ENCODE data around the gene AKNA.
"Not testable (repeated sequence)": the region's sequence is repeated elsewhere in the genome, so short reads cannot be mapped to it uniquely, and the experiment has no call there.

AKNA gene

DNA sequence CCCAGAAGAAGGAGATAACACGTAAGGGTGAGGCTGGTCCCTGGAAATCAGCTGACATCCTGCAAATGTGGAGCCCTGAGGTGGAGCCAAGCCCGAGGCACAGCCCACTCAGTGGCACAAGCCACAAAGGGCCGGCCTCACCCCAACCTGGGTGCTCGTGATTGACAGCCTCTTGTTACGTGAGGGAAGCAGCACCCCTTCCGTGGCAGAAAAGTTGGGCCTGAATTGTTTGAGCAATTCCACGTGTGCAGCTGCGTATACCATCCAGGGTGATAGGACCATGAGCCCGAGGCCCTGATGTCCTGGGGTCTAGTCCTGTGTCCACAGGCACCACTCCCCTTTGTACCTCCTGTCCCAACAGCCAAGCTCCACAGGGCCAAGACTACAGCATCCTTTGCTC, 53.3 kb downstream of the AKNA start:
- no peak for DNase-seq

DNA sequence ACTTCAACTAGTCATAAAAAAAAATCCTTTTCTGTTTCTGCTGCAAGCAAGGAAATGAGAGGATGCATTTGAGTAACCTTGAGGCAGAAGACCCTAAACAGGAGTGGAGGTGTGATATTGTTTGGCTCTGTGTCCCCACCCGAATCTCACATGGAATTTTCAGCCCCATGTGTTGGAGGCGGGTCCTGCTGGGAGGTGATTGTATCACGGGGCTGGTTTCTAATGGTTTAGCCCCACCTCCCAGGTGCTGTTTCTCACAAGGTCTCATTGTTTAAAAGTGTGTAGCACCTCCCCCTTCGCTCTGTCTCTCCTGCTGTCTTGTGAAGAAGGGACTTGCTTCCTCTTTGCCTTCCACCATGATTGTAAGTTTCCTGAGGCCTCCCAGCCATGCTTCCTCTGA, 54.1 kb downstream of the AKNA start:
- DNase-seq: not testable (repeated sequence)

DNA sequence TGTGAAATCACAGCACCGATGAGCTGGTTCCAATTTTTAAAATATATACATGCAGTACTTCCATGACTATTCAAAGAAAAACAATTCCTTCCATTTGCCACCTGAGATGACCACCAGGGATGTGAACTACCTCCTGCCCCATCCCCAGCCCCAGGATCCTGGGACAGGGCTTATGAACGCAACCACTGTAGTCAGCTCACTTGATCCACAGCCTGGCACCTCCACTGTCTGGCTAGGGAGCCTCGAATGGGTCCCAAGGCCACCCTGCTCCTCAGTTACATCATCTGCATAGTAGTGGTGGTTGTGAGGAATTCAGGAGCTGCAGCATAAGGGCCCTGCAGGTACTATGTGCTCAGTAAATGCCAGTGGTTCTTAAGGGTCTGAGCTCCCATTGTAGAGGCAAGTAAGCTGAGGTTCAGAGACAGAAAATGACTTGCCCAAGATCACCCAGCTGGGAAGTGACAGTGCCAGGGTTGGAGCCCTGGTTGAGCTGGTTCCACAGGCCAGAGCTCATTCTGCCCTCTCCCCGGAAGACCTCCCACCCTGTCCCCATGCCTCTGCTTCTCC, 55.2 kb downstream of the AKNA start:
- DNase-seq: not testable (repeated sequence)

DNA sequence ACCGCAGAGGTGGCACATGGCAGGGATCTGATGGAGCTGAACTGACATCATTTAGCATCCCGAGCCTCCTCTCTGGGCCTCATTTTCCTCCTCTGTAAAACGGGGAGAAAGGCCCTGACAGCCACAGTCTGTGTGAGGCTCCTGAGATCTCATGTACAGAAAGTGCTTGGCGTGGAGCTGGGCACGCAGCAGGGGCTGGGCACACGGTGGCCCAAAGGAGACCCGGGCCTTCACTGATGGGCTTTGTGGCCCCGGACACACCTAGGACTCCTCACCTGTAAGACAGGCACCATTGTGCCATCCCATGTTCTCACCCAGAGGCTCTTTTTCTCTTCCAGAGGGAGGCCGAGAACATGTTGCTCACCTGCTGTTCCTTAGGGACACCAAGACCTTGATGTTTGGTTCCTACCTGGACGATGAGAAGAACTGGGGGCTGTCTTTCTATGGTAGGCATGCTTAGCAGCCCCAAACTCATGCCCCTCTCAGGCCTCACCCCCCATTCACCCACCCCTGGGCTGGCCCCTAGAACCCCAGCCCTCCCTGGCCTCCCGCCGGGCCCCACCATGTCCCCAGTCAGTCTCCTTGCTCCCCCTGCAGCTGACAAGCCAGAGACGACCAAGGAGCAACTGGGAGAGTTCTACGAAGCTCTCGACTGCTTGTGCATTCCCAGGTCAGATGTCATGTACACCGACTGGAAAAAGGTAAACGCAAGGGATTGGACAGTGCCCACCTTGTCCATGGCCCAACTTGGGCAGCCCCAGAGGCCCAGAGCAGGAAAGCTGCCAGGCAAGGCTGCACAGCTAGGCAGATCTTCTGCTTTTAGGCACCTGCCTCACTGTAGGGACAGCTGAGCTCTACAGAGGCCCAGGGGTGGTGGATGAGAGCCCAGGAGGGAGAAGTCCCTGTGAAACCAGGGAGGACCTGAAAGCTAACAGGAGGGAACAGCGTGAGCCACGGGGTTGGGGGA, 56.3 kb downstream of the AKNA start:
- DNase-seq: not testable (repeated sequence)

DNA sequence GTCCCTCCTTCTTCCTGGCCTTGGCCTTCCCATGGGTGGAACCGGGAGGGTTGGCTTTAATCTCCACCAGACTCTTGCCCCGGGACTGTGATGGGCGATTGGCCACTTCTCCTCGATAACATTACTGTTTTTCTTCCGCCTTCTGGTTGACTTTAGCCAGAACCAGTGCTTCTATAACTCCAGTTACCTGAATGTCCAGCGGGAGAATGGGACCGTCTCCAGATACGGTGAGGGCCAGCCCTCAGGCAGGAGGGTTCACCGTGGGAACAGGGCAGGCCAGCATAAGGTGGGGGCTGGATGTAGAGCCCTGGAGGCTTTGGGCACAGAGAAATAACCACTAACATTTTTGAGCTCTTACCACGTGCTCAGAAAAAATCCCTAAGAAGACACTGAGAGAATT, 57.1 kb downstream of the AKNA start:
- no peak for DNase-seq

DNA sequence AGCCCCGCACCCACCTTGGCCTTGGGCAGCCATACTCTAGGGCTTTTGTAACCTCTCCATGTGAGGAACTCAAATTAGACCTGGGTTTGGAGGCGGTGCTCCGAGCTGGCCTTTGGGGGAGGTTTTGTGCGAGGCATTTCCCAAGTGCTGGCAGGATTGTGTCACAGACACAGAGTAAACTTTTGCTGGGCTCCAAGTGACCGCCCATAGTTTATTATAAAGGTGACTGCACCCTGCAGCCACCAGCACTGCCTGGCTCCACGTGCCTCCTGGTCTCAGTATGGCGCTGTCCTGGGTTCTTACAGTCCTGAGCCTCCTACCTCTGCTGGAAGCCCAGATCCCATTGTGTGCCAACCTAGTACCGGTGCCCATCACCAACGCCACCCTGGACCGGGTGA, 58.2 kb downstream of the AKNA start, which contains the start of gene ORM2:
Gene ORM2 (plus strand): TSS at position 245 of the 398 bp plus-strand sequence. CDS start 36 bp downstream, at position 281.
- not testable (repeated sequence) for DNase-seq

DNA sequence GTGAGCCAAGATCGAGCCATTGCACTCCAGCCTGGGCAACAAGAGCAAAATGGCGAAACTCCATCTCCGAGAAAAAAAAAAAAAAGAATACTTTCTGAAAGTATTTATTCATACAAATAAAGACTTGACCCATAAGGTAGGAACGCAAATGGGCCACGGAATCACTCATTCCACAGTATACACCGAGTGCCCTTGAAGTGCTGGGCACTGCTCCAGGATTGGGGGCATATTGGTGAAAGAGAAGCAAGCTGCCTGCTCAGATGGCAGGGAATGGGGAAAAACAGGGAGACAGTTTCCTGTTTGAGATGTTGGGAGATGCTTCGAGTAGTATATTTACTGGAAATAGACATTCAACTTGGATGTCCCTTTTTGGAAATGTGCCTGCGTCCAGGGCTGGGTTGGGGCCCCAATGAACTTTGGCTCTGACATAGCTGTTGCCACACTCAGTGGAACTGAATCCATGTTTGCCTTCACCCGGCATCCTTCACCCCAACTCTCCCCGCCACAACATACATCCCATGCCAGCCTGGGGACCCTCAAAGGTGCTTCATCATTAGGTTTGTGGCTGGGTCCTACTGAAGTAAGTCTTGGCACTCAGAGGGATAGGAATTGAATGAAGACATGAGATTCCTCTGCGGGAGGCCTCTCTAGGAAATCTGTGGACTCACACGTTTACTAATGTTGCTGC, 58.7 kb downstream of the AKNA start:
- DNase-seq: not testable (repeated sequence)

DNA sequence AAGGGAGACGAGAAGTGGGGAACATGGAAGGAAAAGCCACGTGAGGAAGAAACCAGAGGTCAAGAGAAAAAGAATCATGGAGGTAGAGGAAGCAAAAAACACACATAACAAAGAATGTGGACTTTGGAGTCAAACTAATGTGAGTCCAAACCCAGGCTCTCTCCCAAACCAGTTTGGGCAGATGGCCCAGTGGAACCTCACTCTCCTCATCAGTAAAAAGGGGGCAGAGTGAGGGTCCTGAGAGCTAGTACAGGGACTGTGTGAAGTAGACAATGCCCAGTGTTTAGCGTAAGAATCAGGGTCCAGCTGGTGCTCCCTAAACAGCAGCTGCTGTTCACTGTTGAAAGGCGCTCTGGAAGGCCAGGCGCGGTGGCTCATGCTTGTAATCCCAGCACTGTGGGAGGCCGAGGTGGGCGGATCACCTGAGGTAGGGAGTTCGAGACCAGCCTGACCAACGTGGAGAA, 59.4 kb downstream of the AKNA start:
- DNase-seq: not testable (repeated sequence)

DNA sequence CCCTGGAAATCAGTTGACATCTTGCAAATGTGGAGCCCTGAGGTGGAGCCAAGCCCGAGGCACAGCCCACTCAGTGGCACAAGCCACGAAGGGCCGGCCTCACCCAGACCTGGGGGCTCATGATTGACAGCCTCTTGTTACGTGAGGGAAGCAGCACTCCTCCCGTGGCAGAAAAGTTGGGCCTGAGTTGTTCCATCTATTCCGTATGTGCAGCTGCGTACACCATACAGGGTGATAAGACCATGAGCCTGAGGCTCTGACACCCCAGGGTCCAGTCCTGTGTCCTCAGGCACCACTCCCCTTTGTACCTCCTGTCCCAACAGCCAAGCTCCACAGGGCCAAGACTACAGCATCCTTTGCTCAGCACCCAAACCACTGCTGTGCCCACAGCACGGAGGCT, 60.0 kb downstream of the AKNA start:
- no peak for DNase-seq

DNA sequence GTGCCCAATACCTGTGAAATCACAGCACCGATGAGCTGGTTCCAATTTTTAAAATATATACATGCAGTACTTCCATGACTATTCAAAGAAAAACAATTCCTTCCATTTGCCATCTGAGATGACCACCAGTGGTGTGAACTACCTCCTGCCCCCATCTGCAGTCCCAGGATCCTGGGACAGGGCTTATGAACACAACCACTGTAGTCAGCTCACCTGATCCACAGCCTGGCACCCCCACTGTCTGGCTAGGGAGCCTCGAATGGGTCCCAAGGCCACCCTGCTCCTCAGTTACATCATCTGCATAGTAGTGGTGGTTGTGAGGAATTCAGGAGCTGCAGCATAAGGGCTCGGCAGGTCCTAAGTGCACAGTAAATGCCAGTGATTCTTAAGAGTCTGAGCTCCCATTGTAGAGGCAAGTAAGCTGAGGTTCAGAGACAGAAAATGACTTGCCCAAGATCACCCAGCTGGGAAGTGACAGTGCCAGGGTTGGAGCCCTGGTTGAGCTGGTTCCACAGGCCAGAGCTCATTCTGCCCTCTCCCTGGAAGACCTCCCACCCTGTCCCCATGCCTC, 62.0 kb downstream of the AKNA start:
- not testable (repeated sequence) for DNase-seq

DNA sequence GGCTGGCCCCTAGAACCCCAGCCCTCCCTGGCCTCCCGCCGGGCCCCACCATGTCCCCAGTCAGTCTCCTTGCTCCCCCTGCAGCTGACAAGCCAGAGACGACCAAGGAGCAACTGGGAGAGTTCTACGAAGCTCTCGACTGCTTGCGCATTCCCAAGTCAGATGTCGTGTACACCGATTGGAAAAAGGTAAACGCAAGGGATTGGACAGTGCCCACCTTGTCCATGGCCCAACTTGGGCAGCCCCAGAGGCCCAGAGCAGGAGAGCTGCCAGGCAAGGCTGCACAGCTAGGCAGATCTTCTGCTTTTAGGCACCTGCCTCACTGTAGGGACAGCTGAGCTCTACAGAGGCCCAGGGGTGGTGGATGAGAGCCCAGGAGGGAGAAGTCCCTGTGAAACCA, 62.8 kb downstream of the AKNA start:
- DNase-seq: not testable (repeated sequence)

DNA sequence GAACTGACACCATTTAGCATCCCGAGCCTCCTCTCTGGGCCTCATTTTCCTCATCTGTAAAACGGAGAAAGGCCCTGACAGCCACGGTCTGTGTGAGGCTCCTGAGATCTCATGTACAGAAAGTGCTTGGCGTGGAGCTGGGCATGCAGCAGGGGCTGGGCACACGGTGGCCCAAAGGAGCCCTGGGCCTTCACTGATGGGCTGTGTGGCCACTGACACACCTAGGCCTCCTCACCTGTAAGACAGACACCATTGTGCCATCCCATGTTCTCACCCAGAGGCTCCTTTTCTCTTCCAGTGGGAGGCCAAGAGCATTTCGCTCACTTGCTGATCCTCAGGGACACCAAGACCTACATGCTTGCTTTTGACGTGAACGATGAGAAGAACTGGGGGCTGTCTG, 63.3 kb downstream of the AKNA start:
- no peak for DNase-seq

DNA sequence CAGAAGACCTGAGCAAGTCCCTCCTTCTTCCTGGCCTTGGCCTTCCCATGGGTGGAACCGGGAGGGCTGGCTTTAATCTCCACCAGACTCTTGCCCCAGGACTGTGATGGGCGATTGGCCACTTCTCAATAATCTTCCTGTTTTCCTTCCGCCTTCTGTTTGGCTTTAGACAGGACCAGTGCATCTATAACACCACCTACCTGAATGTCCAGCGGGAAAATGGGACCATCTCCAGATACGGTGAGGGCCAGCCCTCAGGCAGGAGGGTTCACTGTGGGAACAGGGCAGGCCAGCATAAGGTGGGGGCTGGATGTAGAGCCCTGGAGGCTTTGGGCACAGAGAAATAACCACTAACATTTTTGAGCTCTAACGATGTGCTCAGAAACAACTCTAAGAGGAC, 63.9 kb downstream of the AKNA start:
- DNase-seq: not testable (repeated sequence)

DNA sequence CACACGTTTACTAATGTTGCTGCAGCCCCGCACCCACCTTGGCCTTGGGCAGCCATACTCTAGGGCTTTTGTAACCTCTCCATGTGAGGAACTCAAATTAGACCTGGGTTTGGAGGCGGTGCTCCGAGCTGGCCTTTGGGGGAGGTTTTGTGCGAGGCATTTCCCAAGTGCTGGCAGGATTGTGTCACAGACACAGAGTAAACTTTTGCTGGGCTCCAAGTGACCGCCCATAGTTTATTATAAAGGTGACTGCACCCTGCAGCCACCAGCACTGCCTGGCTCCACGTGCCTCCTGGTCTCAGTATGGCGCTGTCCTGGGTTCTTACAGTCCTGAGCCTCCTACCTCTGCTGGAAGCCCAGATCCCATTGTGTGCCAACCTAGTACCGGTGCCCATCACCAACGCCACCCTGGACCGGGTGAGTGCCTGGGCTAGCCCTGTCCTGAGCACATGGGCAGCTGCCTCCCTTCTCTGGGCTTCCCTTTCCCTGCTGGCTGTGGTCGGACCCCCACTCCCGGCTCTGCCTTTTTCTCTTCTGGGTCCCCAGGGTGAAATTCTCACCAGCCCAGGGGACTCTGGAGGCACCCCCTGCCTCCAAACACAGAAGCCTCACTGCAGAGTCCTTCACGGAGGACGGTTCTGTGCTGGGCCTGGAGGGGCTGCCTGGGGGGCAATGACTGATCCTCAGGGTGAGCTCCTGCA, 64.8 kb downstream of the AKNA start, which contains the start of gene ORM1:
Gene ORM1 (plus strand): TSS at position 268 of the 701 bp plus-strand sequence. CDS start 36 bp downstream, at position 304.
- DNase-seq: not testable (repeated sequence)

DNA sequence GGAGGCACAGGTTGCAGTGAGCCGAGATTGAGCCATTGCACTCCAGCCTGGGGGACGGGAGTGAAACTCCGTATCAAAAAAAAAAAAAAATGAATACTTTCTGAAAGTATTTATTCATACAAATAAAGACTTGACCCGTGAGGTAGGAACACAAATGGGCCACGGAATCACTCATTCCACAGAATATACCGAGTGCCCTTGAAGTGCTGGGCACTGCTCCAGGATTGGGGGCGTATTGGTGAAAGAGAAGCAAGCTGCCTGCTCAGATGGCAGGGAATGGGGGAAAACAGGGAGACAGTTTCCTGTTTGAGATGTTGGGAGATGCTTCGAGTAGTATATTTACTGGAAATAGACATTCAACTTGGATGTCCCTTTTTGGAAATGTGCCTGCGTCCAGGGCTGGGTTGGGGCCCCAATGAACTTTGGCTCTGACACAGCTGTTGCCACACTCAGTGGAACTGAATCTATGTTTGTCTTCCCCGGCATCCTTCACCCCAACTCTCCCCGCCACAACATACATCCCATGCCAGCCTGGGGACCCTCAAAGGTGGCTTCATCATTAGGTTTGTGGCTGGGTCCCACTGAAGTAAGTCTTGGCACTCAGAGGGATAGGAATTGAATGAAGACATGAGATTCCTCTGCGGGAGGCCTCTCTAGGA, 65.5 kb downstream of the AKNA start:
- not testable (repeated sequence) for DNase-seq

DNA sequence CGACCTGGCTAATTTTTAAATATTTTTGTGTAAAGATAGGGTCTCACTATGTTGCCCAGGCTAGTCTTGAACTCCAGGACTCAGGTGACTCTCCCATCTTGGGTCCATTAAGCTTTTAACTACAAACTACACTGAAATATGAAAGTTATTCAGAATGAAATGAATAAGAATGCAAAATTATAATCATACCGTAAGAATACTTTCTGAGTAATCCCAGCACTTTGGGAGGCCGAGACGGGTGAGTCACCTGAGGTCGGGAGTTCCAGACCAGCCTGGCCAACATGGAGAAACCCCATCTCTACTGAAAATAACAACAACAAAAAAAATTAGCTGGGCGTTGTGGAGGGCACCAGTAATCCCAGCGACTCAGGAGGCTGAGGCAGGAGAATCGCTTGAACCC, 66.0 kb downstream of the AKNA start:
- no peak for DNase-seq

DNA sequence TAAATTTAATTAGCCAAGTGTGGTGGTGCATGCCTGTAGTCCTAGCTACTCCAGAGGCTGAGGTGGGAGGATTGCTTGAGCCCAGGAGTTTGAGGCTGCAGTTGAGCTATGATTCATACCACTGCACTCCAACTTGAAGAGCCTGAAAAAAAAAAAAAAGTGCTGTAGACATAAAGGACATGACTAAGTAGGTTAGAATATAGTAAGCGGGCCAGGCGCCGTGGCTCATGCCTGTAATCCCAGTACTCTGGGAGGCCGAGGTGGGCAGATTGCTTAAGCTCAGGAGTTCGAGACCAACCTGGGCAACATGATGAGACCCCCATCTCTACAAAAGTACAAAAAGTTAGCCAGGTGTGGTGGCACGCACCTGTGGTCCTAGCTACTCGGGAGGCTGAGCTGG, 67.1 kb downstream of the AKNA start:
- not testable (repeated sequence) for DNase-seq

DNA sequence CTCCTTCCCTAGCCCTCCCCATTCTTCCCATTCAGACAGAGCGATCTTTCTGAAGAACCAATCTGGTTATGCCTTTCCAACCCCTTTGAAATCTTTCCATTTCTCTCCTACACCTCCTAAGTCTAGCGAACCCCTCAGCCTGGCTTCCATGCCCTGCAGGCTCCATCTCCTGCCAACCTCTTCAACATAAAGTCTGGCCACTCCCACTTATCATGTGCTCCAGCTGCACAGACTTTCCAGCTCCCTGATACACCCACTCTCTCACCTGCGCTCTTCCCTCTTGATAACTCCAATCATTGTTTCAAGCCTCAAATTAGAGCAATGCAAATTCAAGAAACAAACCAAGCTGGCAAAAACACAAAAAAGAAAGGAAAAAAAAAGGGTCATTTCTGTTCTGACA, 68.6 kb downstream of the AKNA start:
- no peak for DNase-seq

DNA sequence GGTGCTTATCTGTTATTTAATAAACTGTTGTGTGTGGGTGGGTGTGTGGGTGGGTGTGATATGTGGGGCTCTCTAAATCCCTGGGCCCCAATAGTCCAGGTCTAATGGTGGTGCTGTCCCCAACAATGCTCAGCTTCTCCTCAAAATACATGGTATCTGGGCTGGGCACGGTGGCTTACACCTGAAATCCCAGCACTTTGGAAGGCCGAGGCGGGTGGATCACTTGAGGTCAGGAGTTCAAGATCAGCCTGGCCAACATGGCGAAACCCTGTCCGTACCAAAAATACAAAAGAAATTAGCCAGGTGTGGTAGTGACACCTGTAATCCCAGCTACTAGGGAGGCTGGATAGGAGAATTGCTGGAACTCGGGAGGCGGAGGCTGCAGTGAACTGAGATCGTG, 69.4 kb downstream of the AKNA start:
- no peak for DNase-seq

DNA sequence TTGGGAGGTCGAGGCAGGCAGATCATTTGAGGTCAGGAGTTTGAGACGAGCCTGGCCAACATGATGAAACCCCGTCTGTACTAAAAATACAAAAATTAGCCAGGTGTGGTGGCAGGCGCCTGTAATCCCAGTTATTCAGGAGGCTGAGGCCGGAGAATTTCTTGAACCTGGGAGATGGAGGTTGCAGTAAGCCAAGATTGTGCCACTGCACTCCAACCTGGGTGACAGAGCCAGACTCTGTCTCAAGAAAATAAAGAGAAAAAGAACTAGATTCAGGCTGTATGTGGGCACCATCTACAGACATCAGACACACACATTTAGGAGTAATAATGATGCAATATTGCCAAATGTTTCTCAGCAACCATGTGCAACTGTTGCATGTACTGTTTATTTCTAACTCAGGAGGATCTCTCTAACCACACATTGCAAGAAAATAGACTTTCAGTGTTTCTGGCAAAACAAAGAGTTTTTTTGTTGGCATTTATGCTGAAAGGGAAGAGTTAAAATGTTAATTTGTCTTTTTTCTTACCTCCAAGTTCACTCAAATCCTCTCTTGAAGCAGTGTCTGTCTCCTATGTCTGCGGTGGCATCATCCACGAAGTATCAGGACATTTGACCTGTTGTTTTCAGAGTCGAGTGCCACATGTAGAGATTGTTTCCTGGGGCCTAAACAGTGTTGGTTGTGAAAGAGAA, 70.0 kb downstream of the AKNA start:
- DNase-seq: no peak

DNA sequence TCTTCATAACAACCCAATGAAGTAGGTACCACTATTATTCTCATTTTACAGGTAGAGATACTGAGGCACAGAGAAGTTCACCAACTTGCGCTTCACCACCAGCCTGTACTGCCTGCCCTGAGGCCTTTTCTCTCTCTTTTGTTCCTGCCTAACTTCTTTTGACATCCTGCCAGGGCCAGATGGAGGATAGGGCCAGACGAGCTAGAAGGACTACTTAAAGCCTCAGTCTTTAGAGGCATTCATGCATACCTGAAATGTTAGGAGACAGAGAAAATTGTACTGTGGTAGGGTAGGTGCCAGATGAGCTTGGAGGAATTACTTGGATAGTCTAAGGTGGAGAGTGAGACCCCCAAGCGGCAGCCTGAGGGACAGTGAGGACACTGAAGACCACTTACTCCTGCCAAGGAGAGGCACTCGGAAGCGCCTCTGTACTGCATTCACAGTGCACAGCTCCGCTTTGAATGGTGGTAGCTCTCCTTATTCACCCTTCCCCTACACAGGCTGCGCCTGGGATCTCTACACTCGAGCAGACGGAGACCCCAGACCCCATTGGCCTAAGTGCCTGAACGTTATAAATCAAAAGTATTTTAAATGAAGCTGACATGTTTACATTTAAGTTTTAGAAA, 71.1 kb downstream of the AKNA start:
- no peak for DNase-seq

Measured in stimulated activated CD4-positive, alpha-beta T cell treated with anti-CD3 and anti-CD28 coated beads, Interleukin-12 subunit alpha, Interleukin-12 subunit beta, amount 100 ng/mL, for 4 hours (primary cell).